Measurements from ENCODE around the gene TLE2.

The TLE2 gene

DNA sequence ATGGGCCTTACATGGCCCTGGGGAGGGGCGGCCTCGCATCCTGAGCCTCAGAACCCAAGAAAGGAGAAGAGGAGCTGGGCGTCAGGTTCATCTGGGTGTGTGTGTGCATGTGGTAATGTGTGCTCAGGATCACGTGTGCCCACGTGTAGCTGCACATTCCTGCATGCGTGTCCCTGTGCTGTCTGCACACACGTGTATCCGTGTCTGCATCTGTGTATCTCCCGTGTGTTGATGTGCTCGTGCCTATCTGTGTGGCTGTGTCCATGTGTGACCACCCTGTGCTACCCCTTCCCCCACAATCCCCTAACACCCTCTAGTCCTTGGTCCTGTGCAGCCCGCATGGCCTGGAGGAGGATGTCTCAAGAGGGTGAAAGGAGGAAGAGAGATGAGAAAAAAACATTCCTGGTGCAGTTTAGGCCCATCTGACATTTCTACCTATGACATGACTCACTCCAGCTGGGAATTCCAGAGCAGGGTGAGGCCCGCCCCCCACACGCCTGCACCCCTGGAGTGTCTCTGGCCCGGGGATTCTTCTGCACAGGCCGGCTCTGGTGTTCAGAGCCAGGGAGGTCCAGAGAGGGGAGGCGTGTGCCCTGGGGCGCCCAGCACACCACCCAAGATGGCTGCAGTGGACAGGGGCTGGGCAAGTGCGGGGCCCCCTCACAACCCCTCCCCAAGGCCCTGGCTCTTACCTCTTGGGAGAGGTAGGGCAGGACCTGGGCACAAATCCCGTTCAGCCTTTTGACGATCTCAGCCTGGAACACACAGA, 26.1 kb upstream of the TLE2 start:
- H2AFZ ChIP-seq (ENCODE audit: low read depth, low read length, severe bottlenecking): no peak overlapping the region
- no peaks in the 10 kb centered on the region for H4K20me1 ChIP-seq (ENCODE audit: low read depth, low read length)
- no peak overlapping the region for H3K9ac ChIP-seq (ENCODE audit: low read length)
- peaks cover 4% of the 10 kb centered on the region; the same call in 1 of the 2 replicates for H3F3A ChIP-seq (ENCODE audit: insufficient read depth)
- H3K9me2 ChIP-seq (replicated peaks; ENCODE audit: insufficient read depth, low read length): no peaks in the 10 kb centered on the region
- no peaks in the 10 kb centered on the region; the same call in 1 of the 2 replicates for H3K79me2 ChIP-seq (ENCODE audit: insufficient read depth, low read length)
- no peaks in the 10 kb centered on the region for H3K36me3 ChIP-seq (ENCODE audit: low read length)
- no peak overlapping the region for H3K4me2 ChIP-seq (ENCODE audit: low read depth, low read length, poor library complexity, severe bottlenecking)
- H3K9me3 ChIP-seq (ENCODE audit: insufficient read depth, low read length): no peaks in the 10 kb centered on the region
- H3K27ac ChIP-seq (ENCODE audit: low read depth, low read length): no peak overlapping the region
- no peaks in the 10 kb centered on the region for H3K27me3 ChIP-seq (ENCODE audit: low read length)
- no peak overlapping the region for H3K4me3 ChIP-seq (ENCODE audit: insufficient read depth, low read length, poor library complexity, severe bottlenecking)
- no peak for TF ChIP-seq EZH2phosphoT487 (conservative IDR thresholded peaks at IDR 0.05; ENCODE audit: low read length)
- TF ChIP-seq, protein P1, sequence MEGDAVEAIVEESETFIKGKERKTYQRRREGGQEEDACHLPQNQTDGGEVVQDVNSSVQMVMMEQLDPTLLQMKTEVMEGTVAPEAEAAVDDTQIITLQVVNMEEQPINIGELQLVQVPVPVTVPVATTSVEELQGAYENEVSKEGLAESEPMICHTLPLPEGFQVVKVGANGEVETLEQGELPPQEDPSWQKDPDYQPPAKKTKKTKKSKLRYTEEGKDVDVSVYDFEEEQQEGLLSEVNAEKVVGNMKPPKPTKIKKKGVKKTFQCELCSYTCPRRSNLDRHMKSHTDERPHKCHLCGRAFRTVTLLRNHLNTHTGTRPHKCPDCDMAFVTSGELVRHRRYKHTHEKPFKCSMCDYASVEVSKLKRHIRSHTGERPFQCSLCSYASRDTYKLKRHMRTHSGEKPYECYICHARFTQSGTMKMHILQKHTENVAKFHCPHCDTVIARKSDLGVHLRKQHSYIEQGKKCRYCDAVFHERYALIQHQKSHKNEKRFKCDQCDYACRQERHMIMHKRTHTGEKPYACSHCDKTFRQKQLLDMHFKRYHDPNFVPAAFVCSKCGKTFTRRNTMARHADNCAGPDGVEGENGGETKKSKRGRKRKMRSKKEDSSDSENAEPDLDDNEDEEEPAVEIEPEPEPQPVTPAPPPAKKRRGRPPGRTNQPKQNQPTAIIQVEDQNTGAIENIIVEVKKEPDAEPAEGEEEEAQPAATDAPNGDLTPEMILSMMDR (IDR thresholded peaks at IDR 0.05; ENCODE audit: insufficient read depth, low read length, poor library complexity, severe bottlenecking): no peak

GRCh38 chr19:3054265-3054971, 25.3 kb upstream of the TLE2 start:
- no peak overlapping the region for H3K4me2 ChIP-seq (ENCODE audit: low read depth, low read length, poor library complexity, severe bottlenecking)
- H4K20me1 ChIP-seq (ENCODE audit: low read depth, low read length): no peaks in the 10 kb centered on the region
- no peaks in the 10 kb centered on the region for H3K27me3 ChIP-seq (ENCODE audit: low read length)
- no peak overlapping the region for H3K27ac ChIP-seq (ENCODE audit: low read depth, low read length)
- no peaks in the 10 kb centered on the region for H3K9me2 ChIP-seq (replicated peaks; ENCODE audit: insufficient read depth, low read length)
- peaks cover 4% of the 10 kb centered on the region; the same call in 1 of the 2 replicates for H3F3A ChIP-seq (ENCODE audit: insufficient read depth)
- H2AFZ ChIP-seq (ENCODE audit: low read depth, low read length, severe bottlenecking): no peak overlapping the region
- H3K36me3 ChIP-seq (ENCODE audit: low read length): no peaks in the 10 kb centered on the region
- H3K9ac ChIP-seq (ENCODE audit: low read length): no peak overlapping the region
- no peaks in the 10 kb centered on the region; the same call in 1 of the 2 replicates for H3K79me2 ChIP-seq (ENCODE audit: insufficient read depth, low read length)
- TF ChIP-seq, protein P1 (IDR thresholded peaks at IDR 0.05; ENCODE audit: insufficient read depth, low read length, poor library complexity, severe bottlenecking): no peak
- no peak for TF ChIP-seq EZH2phosphoT487 (conservative IDR thresholded peaks at IDR 0.05; ENCODE audit: low read length)
- no peaks in the 10 kb centered on the region for H3K9me3 ChIP-seq (ENCODE audit: insufficient read depth, low read length)
- H3K4me3 ChIP-seq (ENCODE audit: insufficient read depth, low read length, poor library complexity, severe bottlenecking): no peak overlapping the region

DNA sequence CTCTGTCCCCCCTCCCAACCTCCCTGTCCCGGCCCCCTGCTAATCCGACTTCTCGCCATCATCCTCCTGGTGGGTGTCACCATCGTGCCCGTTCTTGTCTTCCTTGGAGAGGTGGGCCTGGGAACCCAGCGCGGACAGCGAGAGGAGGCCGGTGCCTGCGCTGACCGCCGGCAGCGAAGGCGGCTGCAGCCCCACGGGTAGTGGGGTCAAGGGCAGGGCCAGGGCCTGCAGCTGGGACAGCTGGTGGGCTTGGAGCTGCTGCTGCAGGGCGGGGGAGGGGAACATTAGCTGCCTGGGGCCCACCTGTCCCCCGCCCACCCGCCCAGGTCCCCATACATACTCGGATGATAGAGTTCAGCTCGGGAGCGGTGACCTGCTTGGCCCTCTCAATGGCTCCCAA, 24.7 kb upstream of the TLE2 start:
- Histone ChIP-seq H3K9ac (ENCODE audit: low read length) (no peak overlapping the region), H3K4me3 (ENCODE audit: insufficient read depth, low read length, poor library complexity, severe bottlenecking) (no peak overlapping the region), H3K27ac (ENCODE audit: low read depth, low read length) (no peak overlapping the region), H3K27me3 (ENCODE audit: low read length) (no peaks in the 10 kb centered on the region), H3K4me2 (ENCODE audit: low read depth, low read length, poor library complexity, severe bottlenecking) (no peak overlapping the region), H3K9me2 (replicated peaks; ENCODE audit: insufficient read depth, low read length) (no peaks in the 10 kb centered on the region), H3K9me3 (ENCODE audit: insufficient read depth, low read length) (no peaks in the 10 kb centered on the region), H3K36me3 (ENCODE audit: low read length) (no peaks in the 10 kb centered on the region), H2AFZ (ENCODE audit: low read depth, low read length, severe bottlenecking) (no peak overlapping the region), H4K20me1 (ENCODE audit: low read depth, low read length) (no peaks in the 10 kb centered on the region), H3F3A (ENCODE audit: insufficient read depth) (peaks cover 4% of the 10 kb centered on the region; the same call in 1 of the 2 replicates), H3K79me2 (ENCODE audit: insufficient read depth, low read length) (no peaks in the 10 kb centered on the region)
- no peak for TF ChIP-seq EZH2phosphoT487 (conservative IDR thresholded peaks at IDR 0.05; ENCODE audit: low read length)
- TF ChIP-seq, protein P1 (IDR thresholded peaks at IDR 0.05; ENCODE audit: insufficient read depth, low read length, poor library complexity, severe bottlenecking): no peak

Measured in SU-DHL-6 (cell line).